Caki2 (cell line): ENCODE measurements around the gene FAM89B. TPM values are rescaled to one million over a fixed set of nuclear protein-coding genes. Genes with fewer than 3 reads are reported as not detected.

Source experiments
- DNase-seq: peaks from one replicate; pipeline ENCODE4 v3.0.0-alpha.2; 2015; ENCODE audit warnings: low read depth
- in situ Hi-C: cut with HindIII; loops from 2 replicates; pipeline ENCODE4 v1.10.0; 2016; ENCODE audit warnings: low sequenced_read_pairs, low pct_unique_long_range_greater_than_20kb, mixed read lengths
- total RNA-seq: library from RNA; depleted of rRNA; stranded (reverse); fragments of >200 nt; shearing (Covaris generic); gene quantifications from 2 replicates; pipeline ENCODE4 v1.2.3, GENCODE V29; 2014; ENCODE audit warnings: low replicate concordance

Gene FAM89B
- total RNA-seq, 1 experiment from 2014 or later, result 53.5 TPM

- in situ Hi-C loops, result no loop called here
- DNase-seq, result peak; percentile 41
Measured at GRCh38 chr11:65565624-65566453, 6.5 kb upstream of the FAM89B start.

GRCh38 chr11:65569164-65569972 is 3.0 kb upstream of the FAM89B start:
- in situ Hi-C loops, result no loop called here
- no peak for DNase-seq

- DNase-seq, result peak; percentile 99
- in situ Hi-C loops, result no loop called here
Measured at GRCh38 chr11:65569973-65570918, 2.1 kb upstream of the FAM89B start, which contains the start of gene ZNRD2. Gene ZNRD2, plus strand, starts transcription at chr11:65570477. Its CDS starts 15 bp downstream, at chr11:65570492.

DNA sequence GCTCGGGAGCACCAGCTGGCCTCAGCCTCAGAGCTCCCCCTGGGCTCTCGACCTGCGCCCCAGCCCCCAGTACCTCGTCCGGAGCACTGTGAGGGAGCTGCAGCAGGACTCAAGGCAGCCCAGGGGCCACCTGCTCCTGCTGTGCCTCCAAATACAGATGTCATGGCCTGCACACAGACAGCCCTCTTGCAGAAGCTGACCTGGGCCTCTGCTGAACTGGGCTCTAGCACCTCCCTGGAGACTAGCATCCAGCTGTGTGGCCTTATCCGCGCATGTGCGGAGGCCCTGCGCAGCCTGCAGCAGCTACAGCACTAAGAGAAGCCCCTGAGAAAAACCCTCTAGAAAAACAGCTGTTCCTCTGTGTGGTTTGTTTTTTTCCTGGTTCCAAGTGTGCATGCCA is 918 bp upstream of the FAM89B start:
- in situ Hi-C loops, result no loop called here
- no peak for DNase-seq

DNA sequence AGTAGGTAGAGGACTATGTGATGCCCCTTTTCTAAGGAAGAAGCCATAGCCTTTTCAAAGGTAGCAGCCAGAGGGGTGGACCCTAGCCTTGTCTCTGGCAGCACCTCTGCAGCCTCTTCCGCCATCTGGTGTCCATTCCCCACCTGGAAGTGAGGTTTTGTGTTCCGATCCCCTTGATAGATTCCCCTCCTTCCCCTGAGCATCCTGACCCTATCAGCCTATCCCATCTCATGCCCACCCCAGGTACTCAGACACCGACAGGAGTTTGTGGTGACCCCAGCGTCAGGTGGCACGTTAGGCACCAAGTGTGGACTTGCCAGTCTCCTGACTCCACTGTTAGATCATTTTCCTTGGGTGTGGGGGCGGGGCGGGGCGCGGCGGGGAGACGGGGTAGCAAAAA is 398 bp upstream of the FAM89B start:
- DNase-seq, result peak; percentile 69
- in situ Hi-C loops, result no loop called here

DNA sequence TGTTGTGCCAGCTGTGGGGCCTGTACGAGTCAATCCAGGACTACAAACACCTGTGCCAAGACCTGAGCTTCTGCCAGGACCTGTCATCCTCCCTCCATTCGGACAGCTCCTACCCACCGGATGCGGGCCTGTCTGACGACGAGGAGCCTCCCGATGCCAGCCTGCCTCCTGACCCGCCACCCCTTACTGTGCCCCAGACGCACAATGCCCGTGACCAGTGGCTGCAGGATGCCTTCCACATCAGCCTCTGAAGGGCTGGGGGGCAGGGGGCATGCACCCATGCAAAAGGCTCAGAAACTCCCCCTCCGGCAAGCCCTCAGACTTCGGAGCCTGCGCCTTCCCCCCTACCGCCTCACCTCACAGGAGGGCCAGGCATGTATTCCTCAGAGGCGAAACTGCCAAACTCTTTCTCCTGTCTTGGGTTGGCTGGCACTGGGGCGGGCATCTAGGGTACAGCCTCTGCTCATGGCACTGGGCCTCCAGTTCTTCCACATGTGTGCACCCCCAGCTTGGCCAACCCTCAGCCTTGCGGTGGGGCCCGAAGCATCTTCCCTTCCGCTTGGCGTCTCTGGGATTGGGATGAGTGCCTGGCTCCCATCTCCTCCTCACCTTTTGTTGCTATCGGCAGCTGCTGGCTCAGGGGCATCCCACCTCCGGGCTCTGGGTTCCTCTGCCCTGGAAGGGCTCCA is 1.2 kb downstream of the FAM89B start:
- in situ Hi-C loops, result no loop called here
- no peak for DNase-seq

GRCh38 chr11:65574109-65574810 is 1.9 kb downstream of the FAM89B start:
- DNase-seq, result peak; percentile 98
- in situ Hi-C loops, result no loop called here

GRCh38 chr11:65574811-65575567 is 2.7 kb downstream of the FAM89B start:
- DNase-seq, result no peak
- in situ Hi-C loops, result no loop called here

GRCh38 chr11:65575568-65576231 is 3.4 kb downstream of the FAM89B start, which contains the start of gene EHBP1L1:
Gene EHBP1L1, plus strand, starts transcription at chr11:65576053. Its CDS starts 250 bp downstream, at chr11:65576303.
- DNase-seq, result peak; percentile 66
- in situ Hi-C loops, result no loop called here

- DNase-seq, result no peak
- in situ Hi-C loops, result no loop called here
Measured at GRCh38 chr11:65576232-65576866, 4.0 kb downstream of the FAM89B start.

DNA sequence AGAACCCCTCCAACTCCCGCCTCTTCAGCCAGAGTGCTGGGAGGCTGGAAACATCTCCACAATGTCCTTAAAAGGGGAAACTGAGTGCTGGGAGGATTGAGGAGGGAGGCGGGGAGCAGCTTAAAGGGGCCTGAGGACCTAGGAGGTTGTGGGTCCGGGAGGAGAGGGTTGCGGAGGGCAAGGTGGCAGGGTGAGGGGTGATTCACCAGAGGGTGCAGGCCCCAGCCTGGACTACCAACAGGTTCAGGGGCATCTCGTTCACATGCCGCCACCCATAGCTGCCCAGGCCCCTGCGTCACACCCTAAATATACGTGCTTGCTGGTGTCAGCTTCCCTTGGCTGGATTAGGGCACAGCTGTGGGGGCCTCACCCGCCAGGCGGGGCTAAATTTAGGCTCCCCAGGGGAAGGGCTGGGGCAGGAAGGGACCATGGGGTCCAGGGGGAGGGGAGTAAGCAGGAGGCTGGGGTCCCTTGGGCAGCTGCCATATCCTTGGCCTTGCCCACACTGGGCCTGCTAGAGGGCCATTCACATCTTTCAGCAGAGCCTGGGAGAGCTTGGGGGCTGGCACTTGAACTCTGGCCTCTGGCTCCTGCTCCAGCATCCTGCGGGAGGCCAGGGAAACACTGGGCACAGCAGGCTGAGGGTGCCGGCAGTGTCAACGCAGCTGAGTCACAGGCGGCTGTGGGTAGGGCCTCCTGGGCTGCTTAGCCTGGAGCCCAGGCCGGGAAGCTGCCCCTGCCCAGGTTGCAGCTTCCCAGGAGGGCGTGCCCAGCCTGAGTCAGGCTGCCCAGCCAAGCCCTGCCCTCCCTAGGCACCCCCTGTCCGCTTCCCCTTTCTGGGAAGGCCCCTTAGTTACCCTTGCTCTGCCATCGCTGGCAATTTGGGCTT is 4.8 kb downstream of the FAM89B start:
- peak; percentile 71 for DNase-seq
- in situ Hi-C loops, result no loop called here

DNA sequence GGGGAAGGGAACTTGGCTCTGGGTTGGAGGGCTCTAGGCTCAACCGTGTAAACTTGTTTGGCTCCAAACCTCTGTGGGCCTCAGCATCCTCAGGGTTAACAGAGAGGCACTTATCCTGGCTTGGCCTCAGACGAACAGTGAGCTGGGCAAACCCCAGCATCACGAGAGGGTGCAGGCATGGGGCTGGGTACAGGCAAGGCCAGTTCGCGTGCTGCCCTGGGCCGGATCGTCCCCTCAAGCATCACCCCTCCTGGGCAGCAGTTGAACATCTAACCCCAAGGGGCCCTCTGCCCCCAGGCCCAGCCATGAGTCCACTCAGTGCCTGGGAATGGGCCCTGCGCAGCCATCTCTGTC is 5.4 kb downstream of the FAM89B start:
- in situ Hi-C loops, result no loop called here
- DNase-seq, result no peak

DNA sequence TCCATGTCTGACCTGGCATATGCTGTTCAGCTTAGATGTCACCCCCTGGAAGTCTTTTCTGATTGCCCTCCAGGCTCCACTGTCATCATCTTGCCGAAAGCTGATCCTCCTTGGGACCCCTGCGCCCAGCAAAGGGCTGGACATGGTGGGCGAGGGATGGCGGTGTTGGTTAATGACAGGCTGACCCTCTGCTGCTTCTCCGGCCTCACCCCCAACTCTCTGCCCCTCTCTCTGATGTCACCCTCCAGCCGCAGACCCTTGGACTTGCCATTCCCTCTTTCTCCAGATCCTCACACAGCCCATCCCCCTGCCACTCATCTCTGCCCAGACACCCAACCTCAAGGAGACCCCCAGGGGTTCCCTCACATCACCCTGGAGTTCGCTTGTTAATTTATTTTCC is 5.8 kb downstream of the FAM89B start:
- in situ Hi-C loops, result no loop called here
- no peak for DNase-seq

GRCh38 chr11:65578667-65579066 is 6.3 kb downstream of the FAM89B start:
- no peak for DNase-seq
- in situ Hi-C loops, result no loop called here

DNA sequence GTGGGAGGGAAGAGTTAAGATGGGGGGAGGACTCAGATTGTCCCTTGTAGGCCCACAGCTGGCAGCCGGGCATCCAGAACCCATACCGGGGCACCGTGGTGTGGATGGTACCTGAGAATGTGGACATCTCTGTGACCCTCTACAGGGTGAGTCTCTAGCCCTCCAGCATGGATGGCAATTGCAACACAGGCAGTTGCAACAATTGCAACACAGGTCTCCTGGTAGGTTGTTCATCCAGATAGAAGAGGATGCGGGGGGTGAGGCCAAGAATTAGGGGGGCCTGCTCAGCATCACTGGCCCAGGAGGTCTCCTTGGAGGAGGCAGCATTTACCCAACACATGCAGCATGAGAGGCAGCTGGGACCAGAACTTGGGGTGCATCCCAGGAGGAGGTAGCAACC is 7.0 kb downstream of the FAM89B start:
- no peak for DNase-seq
- in situ Hi-C loops, result no loop called here
